SHP77 treated with DMSO at 0.1 percent for 48 hours (cell line): ENCODE results near the gene E2F6.
A peak's percentile ranks its signal among the peaks of the same experiment; 100 is the strongest.
"Not testable (repeated sequence)": the region's sequence is repeated elsewhere in the genome, so short reads cannot be mapped to it uniquely, and the experiment has no call there.

Experiments used
- DNase-seq: peaks from one replicate; lab custom pipeline; 2025; lab: John Stamatoyannopoulos, UW

Gene E2F6

GRCh38 chr2:11414372-11415124 is 51.4 kb downstream of the E2F6 start:
- no peak for DNase-seq

- no peak for DNase-seq
Observed at GRCh38 chr2:11412449-11412810, 53.5 kb downstream of the E2F6 start.

GRCh38 chr2:11411768-11412448 is 54.1 kb downstream of the E2F6 start:
- peak; percentile 62 for DNase-seq

- no peak for DNase-seq
Observed at GRCh38 chr2:11411244-11411643, 54.7 kb downstream of the E2F6 start.

- no peak for DNase-seq
Observed at GRCh38 chr2:11410101-11410500, 55.9 kb downstream of the E2F6 start.

GRCh38 chr2:11409572-11409959 is 56.4 kb downstream of the E2F6 start:
- DNase-seq = no peak

- DNase-seq = no peak
Observed at GRCh38 chr2:11408959-11409571, 56.9 kb downstream of the E2F6 start.

GRCh38 chr2:11407413-11407812 is 58.5 kb downstream of the E2F6 start:
- DNase-seq = no peak

GRCh38 chr2:11406958-11407381 is 59.0 kb downstream of the E2F6 start:
- DNase-seq = no peak

- DNase-seq = no peak
Observed at GRCh38 chr2:11406267-11406957, 59.5 kb downstream of the E2F6 start.

GRCh38 chr2:11405599-11406266 is 60.2 kb downstream of the E2F6 start:
- DNase-seq = no peak

GRCh38 chr2:11405074-11405406 is 60.9 kb downstream of the E2F6 start:
- not testable (repeated sequence) for DNase-seq

GRCh38 chr2:11404376-11405073 is 61.4 kb downstream of the E2F6 start:
- no peak for DNase-seq

GRCh38 chr2:11402436-11402835 is 63.5 kb downstream of the E2F6 start:
- no peak for DNase-seq

GRCh38 chr2:11399438-11399762 is 66.6 kb downstream of the E2F6 start:
- DNase-seq = no peak

GRCh38 chr2:11398750-11399437 is 67.1 kb downstream of the E2F6 start:
- DNase-seq = peak; percentile 58

- DNase-seq = no peak
Observed at GRCh38 chr2:11397513-11397912, 68.4 kb downstream of the E2F6 start.

GRCh38 chr2:11396467-11397445 is 69.2 kb downstream of the E2F6 start:
- DNase-seq = peak; percentile 83

- no peak for DNase-seq
Observed at GRCh38 chr2:11396021-11396420, 69.9 kb downstream of the E2F6 start.

- DNase-seq = no peak
Observed at GRCh38 chr2:11395389-11395788, 70.6 kb downstream of the E2F6 start.
